Measurements from ENCODE around the gene IZUMO2. TPM values are rescaled to one million over a fixed set of nuclear protein-coding genes. Genes with fewer than 3 reads are reported as not detected.

IZUMO2 gene
- total RNA-seq = not detected in 2 replicates

DNA sequence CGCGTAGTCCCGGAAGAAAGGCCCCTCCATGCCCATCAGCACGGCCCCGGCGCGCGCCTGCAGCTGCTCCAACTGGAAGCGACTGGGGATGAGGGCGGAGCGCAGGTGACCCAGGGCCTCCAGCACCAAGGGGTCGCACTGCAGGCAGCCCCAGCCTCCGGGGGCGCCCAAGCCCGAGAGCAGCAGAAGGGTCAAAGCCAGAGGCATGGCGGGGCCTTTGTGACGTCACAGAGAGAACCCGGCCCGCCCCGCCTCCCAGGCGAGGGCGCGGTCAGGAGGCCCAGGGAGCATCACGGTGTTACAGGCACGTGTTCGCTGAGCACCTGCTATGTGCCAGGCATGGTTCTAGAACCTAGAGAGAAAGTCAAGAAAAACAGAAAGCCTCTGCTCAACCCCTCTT is at the start of gene IZUMO2:
Gene IZUMO2 (minus strand): TSS at position 294 of the 400 bp plus-strand sequence. CDS start 87 bp downstream, at position 207.

DNA sequence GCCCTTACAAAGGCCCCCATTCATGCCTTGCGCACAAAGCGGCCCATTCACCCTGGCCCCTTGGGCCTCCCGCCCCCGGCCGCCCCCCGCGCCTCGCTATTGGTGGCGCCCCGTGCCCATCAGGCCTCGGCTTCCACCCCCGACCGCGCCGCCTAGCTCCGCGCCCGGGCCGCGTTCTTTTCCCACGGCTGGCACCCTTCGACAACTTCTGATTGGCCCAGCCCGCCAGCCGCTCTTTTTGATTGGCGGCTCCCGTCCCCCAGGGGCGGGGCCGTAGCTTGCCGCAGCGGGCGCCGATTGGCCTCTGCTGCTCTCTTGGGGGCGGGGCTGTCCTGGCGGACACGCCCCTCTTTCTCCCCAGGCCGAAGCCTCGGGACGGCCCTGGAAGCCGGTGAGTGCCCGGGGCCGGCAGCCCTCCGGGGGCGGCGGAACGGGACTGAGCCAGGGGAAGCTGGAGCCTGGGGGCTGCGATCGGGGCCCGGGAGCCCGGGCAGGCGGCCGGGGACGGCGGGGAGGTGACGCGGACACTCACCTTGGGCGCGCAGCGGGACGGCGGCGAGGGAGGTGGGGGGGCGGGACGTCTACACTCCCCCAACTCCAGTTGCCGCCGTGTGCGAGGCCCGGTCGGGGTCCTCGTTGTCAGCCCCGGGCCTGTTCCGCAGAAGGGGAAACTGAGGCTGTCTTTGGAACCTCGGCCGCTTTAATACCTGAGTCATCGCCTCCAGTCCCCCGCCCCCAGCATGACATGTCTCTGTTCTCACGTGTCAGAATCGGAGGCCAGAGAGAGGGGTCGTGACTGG is 40.4 kb upstream of the IZUMO2 start, which contains the start of gene MYH14:
Gene MYH14 (plus strand): TSS at position 342 of the 800 bp plus-strand sequence. CDS start 6,744 bp downstream, outside the sequence.

Other genes with a start within 250 kb of the IZUMO2 start
- 28.0 and 31.4 TPM in 2 replicates for gene ATF5, start 234.1 kb downstream of the IZUMO2 start, total RNA-seq
- gene NUP62, start 233.8 kb downstream of the IZUMO2 start, total RNA-seq = 27.4 and 33.2 TPM in 2 replicates
- not detected in 2 replicates for gene SIGLEC11, start 202.1 kb downstream of the IZUMO2 start, total RNA-seq
- 20.4 and 28.2 TPM in 2 replicates for gene VRK3, start 137.9 kb downstream of the IZUMO2 start, total RNA-seq
- gene ZNF473, start 137.3 kb downstream of the IZUMO2 start, total RNA-seq = 6.5 and 11.3 TPM in 2 replicates
- gene MYH14, start 40.3 kb upstream of the IZUMO2 start, total RNA-seq = 0.49 TPM in 1 of 2 replicates, not detected in the other
- 0.16 and 0.90 TPM in 2 replicates for gene KCNC3, start 166.1 kb upstream of the IZUMO2 start, total RNA-seq
- gene NAPSA, start 202.4 kb upstream of the IZUMO2 start, total RNA-seq = 0.16 TPM in 1 of 2 replicates, not detected in the other
- 88.1 and 95.9 TPM in 2 replicates for gene NR1H2, start 213.2 kb upstream of the IZUMO2 start, total RNA-seq
- 15.9 and 18.2 TPM in 2 replicates for gene POLD1, start 221.1 kb upstream of the IZUMO2 start, total RNA-seq

All from cardiac atrium fibroblast (primary cell).